K562 (cell line): ENCODE data around the gene ZFAND3. TPM values are rescaled to one million over a fixed set of nuclear protein-coding genes. Genes with fewer than 3 reads are reported as not detected.

Source experiments
- ATAC-seq: fragments of 200-7000 bp; cut with Tn5 transposase; 3 replicates; pipeline ENCODE4 v1.9.1; 2020; ENCODE audit warnings: moderate library complexity
- BruUV-seq: library from RNA; stranded (reverse); fragments of 400-500 nt; replicated peaks from 2 replicates; lab custom pipeline; 2021; lab: Mats Ljungman, UMichigan
- CTCF ChIA-PET: fragments of 300-600 bp; formaldehyde crosslinking; extraction: SDS; loops from one replicate; lab custom pipeline; 2021; ENCODE audit warnings: low intra/inter-chr PET ratio; lab: Yijun Ruan, JAX
- POLR2A ChIA-PET: fragments of 300-600, 350-650 bp; sonication (Branson Sonifier 250); formaldehyde crosslinking; extraction: SDS; loops from one replicate; lab custom pipeline; 2021; ENCODE audit warnings: antibody characterized with exemption, inconsistent platforms; lab: Yijun Ruan, JAX
- DNase-seq, 4 experiments: peaks; one replicate each; pipeline versions ENCODE4 v3.0.0 to v3.0.0-alpha.2; 2011 to 2018; ENCODE audit warnings: low spot score in 3 of 4, mixed read lengths in 3 of 4; ENCODE audit errors: extremely low read depth in 1 of 4
- FAIRE-seq: peaks from 2 replicates; lab custom pipeline; 2011; peaks lifted over from hg19 to GRCh38; lab: Jason Lieb, UNC
- H2AFZ ChIP-seq: 2 replicates; pipeline ENCODE4 v1.6.0; 2011; ENCODE audit warnings: low read depth, low read length, control low read depth, inconsistent platforms
- H3K27ac ChIP-seq: fragments of 200-600 bp; 3 replicates; pipeline ENCODE4 v1.8.0; 2011; ENCODE audit warnings: low read depth, mild to moderate bottlenecking, control low read depth, inconsistent platforms, low read length, moderate library complexity, mixed read lengths; ENCODE audit errors: extremely low read depth
- H3K27me3 ChIP-seq, 2 experiments: fragments of 300-600 bp in 1 of 2; 2 replicates in 1 of 2; 3 replicates in 1 of 2; pipeline versions ENCODE4 v1.6.0 to v1.8.0; 2011; ENCODE audit warnings: inconsistent platforms in 2 of 2, low read length in 2 of 2, mild to moderate bottlenecking in 1 of 2, mixed read lengths in 1 of 2, moderate library complexity in 1 of 2; ENCODE audit not compliant: control insufficient read depth in 2 of 2, insufficient read depth in 2 of 2
- H3K36me3 ChIP-seq: fragments of 300-600 bp; 3 replicates; pipeline ENCODE4 v1.8.0; 2011; ENCODE audit warnings: mild to moderate bottlenecking, low read length, inconsistent platforms; ENCODE audit not compliant: control insufficient read depth, insufficient read depth
- H3K4me1 ChIP-seq, 2 experiments: fragments of 200-600 bp in 1 of 2; replicated peaks in 1 of 2; 2 replicates in 1 of 2; 3 replicates in 1 of 2; pipeline versions ENCODE4 v1.5.1 to v1.8.0; 2011; ENCODE audit warnings: inconsistent platforms in 2 of 2, low read length in 2 of 2, mild to moderate bottlenecking in 1 of 2, mixed read lengths in 1 of 2, moderate library complexity in 1 of 2; ENCODE audit not compliant: control insufficient read depth in 2 of 2, insufficient read depth in 2 of 2
- H3K4me2 ChIP-seq: 2 replicates; pipeline ENCODE4 v1.6.1; 2011; ENCODE audit warnings: low read length, control low read depth, inconsistent platforms, mixed read lengths; ENCODE audit not compliant: insufficient read depth
- H3K4me3 ChIP-seq: fragments of 200-600 bp; sonication (generic), shearing (Covaris generic); 2 replicates; pipeline ENCODE4 v1.5.1; 2016; ENCODE audit warnings: control low read depth, inconsistent platforms
- H3K79me2 ChIP-seq: fragments of 200-600 bp; 3 replicates; pipeline ENCODE4 v1.8.0; 2011; ENCODE audit warnings: low read length, inconsistent platforms; ENCODE audit not compliant: control insufficient read depth, insufficient read depth
- H3K9ac ChIP-seq, 2 experiments: 2 replicates each; pipeline versions ENCODE4 v1.6.0 to v1.6.1; 2011; ENCODE audit warnings: low read depth in 2 of 2, low read length in 2 of 2, control low read depth in 1 of 2, inconsistent platforms in 1 of 2, mild to moderate bottlenecking in 1 of 2, mixed read lengths in 1 of 2; ENCODE audit not compliant: insufficient read depth in 1 of 2
- H3K9me1 ChIP-seq: one replicate; pipeline ENCODE4 v1.6.0; 2011; ENCODE audit warnings: inconsistent platforms, mild to moderate bottlenecking, low read length, moderate library complexity; ENCODE audit not compliant: control insufficient read depth, insufficient read depth
- H3K9me3 ChIP-seq: replicated peaks from 2 replicates; pipeline ENCODE4 v1.5.1; 2011; ENCODE audit warnings: low read depth, low read length, inconsistent platforms; ENCODE audit not compliant: control insufficient read depth, insufficient read depth
- H4K20me1 ChIP-seq: replicated peaks from 2 replicates; pipeline ENCODE4 v1.6.1; 2011; ENCODE audit warnings: low read length, inconsistent platforms, mixed read lengths; ENCODE audit not compliant: control insufficient read depth, insufficient read depth
- ATF7 ChIP-seq: fragments of 450-650 bp; IDR thresholded peaks from 2 replicates; pipeline ENCODE4 v1.7.1; 2014; ENCODE audit warnings: mild to moderate bottlenecking, moderate library complexity
- CBX5 ChIP-seq: IDR thresholded peaks from 2 replicates; pipeline ENCODE4 v1.6.1; 2014; ENCODE audit warnings: low read depth, borderline replicate concordance
- COPS2 ChIP-seq: fragments of 450-650 bp; conservative IDR thresholded peaks from 2 replicates; pipeline ENCODE4 v1.6.1; 2016; ENCODE audit warnings: mild to moderate bottlenecking, moderate library complexity
- ELF4 ChIP-seq: fragments of 450-650 bp; formaldehyde crosslinking; IDR thresholded peaks from 2 replicates; pipeline ENCODE4 v1.4.0; 2022; ENCODE audit warnings: missing genetic modification characterization
- HBP1 ChIP-seq: fragments of 450-650 bp; formaldehyde crosslinking; IDR thresholded peaks from 2 replicates; pipeline ENCODE4 v1.4.0; 2022; ENCODE audit warnings: missing genetic modification characterization
- HMBOX1 ChIP-seq: sonication (generic); IDR thresholded peaks from 2 replicates; pipeline ENCODE4 v1.6.1; 2016
- ILF3 ChIP-seq: fragments of 450-650 bp; IDR thresholded peaks from 2 replicates; pipeline ENCODE4 v1.6.1; 2018; ENCODE audit warnings: antibody characterized with exemption, mild to moderate bottlenecking, moderate library complexity, borderline replicate concordance
- JUNB ChIP-seq: fragments of 450-650 bp; formaldehyde crosslinking; conservative IDR thresholded peaks from 2 replicates; pipeline ENCODE4 v1.4.0; 2020; ENCODE audit warnings: mild to moderate bottlenecking
- MAZ ChIP-seq, 2 experiments: fragments of 450-650 bp in 1 of 2; sonication (generic) in 1 of 2; formaldehyde crosslinking; IDR thresholded peaks in 1 of 2; conservative IDR thresholded peaks in 1 of 2; 2 replicates each; pipeline versions ENCODE4 v1.4.0 to v1.5.0; 2020; ENCODE audit warnings: mild to moderate bottlenecking in 1 of 2, missing genetic modification reagents in 1 of 2
- PCBP2 ChIP-seq: fragments of 200-400 bp; formaldehyde crosslinking; IDR thresholded peaks from 2 replicates; pipeline ENCODE4 v1.6.1; 2018; ENCODE audit warnings: low read length, low read depth, mild to moderate bottlenecking, moderate library complexity; ENCODE audit not compliant: poor library complexity, severe bottlenecking
- TCF7 ChIP-seq: sonication (generic); IDR thresholded peaks from 2 replicates; pipeline ENCODE4 v1.6.1; 2016; ENCODE audit warnings: antibody characterized with exemption, borderline replicate concordance
- ZC3H4 ChIP-seq: sonication (generic); formaldehyde crosslinking; IDR thresholded peaks from 2 replicates; pipeline ENCODE4 v1.9.0; 2021; ENCODE audit warnings: missing genetic modification reagents, borderline replicate concordance
- ZNF76 ChIP-seq: fragments of 250-450 bp; sonication (Bioruptor Pico); IDR thresholded peaks from 2 replicates; pipeline ENCODE4 v1.4.0; 2020; ENCODE audit warnings: mild to moderate bottlenecking, moderate library complexity, borderline replicate concordance
- WGBS: fragments of 100-300 bp; shearing (Covaris generic); methylation state at CpG from one replicate; pipeline ENCODE4 v1.1.6; 2016; ENCODE audit warnings: low coverage, mixed read lengths; ENCODE audit not compliant: insufficient coverage; ENCODE audit errors: missing lambda C conversion rate; 5-methylcytosine and 5-hydroxymethylcytosine counted together
- in situ Hi-C: fragments of 300-500 bp; cut with MboI; formaldehyde crosslinking; loops from 4 replicates; pipeline ENCODE4 v1.15.0; 2018; ENCODE audit warnings: inconsistent platforms, mixed read lengths
- intact Hi-C: fragments of 100-400 bp; cut with micrococcal nuclease; formaldehyde crosslinking; loops from 2 replicates; pipeline ENCODE4 v1.14.2; 2022
- polyA plus RNA-seq, 8 experiments: library from polyadenylated mRNA; depleted of rRNA in 4 of 8; stranded (reverse) in 5 of 8; unstranded in 3 of 8; fragments of >200 nt; fragmentation: Nextera tagmentation in 2 of 8; fragmentation: Illumina TruSeq in 1 of 8; extraction: Ambion mirVana in 2 of 8; extraction: Trizol in 1 of 8; gene quantifications; 2 replicates each; pipeline versions ENCODE4 v1.2.1 to v1.2.3, GENCODE V29; 2011 to 2014; ENCODE audit warnings: inconsistent platforms in 1 of 8, missing spikeins in 1 of 8
- total RNA-seq, 7 experiments: library from RNA; depleted of rRNA in 6 of 7; stranded (reverse); fragments of >200 nt in 6 of 7; fragmentation: Illumina TruSeq in 2 of 7; extraction: Trizol in 2 of 7; gene quantifications; 2 replicates each; pipeline versions ENCODE4 v1.2.1 to v1.2.3, GENCODE V29; 2011 to 2021; ENCODE audit warnings: low replicate concordance in 1 of 7

Gene ZFAND3
- total and polyA plus RNA-seq, 9 of the 15 experiments (the other 6 are each of a cell fraction or from before 2014, with no cell fraction given), result 0.81 to 26.6 (median 11.8) TPM

- FAIRE-seq, result no peak
- H3K27me3 ChIP-seq, result no peaks in the 10 kb centered on the region
- in situ Hi-C loops (no loop called here), intact Hi-C loops (no loop called here)
- TF ChIP-seq HBP1 (CRISPR knock-in tag), result 0 out of 2 replicates have a peak, but pooled peaks have one; percentile 32
- no peak for TF ChIP-seq ZC3H4 (CRISPR knock-in tag)
- ChIA-PET POLR2A (interaction anchor here (1.2 to 1.7 kb wide), 2 partner anchors 10 to 15 kb away, joined by 3 to 6 read pairs; no protein-coding TSS in a partner anchor), CTCF (no interaction called here)
- H3K9me3 ChIP-seq, result no peaks in the 10 kb centered on the region; the same call in 1 of the 2 replicates
- H2AFZ ChIP-seq, result no peak overlapping the region
- H3K9ac ChIP-seq, result no peak overlapping the region
- DNase-seq, result no peak
- ATAC-seq, result no peak
- H4K20me1 ChIP-seq, result peaks cover 34% of the 10 kb centered on the region; the same call in 1 of the 2 replicates
- peaks cover 0 to 7% of the 10 kb centered on the region in 2 experiments; a peak in 4 of 5 replicates for H3K4me1 ChIP-seq
- H3K27ac ChIP-seq, result no peak overlapping the region
- H3K9me1 ChIP-seq, result peaks cover 6% of the 10 kb centered on the region
- H3K79me2 ChIP-seq, result peaks cover 88% of the 10 kb centered on the region
- WGBS, result 57% methylated on average over 2 of the region's 2 CpGs
- H3K36me3 ChIP-seq, result peaks cover 2% of the 10 kb centered on the region; the same call in 1 of the 3 replicates
- no peak overlapping the region for H3K4me3 ChIP-seq
- no peak overlapping the region for H3K4me2 ChIP-seq
- no TSS peak for BruUV-seq
Measured at GRCh38 chr6:37830225-37830624, 10.7 kb downstream of the ZFAND3 start.

DNA sequence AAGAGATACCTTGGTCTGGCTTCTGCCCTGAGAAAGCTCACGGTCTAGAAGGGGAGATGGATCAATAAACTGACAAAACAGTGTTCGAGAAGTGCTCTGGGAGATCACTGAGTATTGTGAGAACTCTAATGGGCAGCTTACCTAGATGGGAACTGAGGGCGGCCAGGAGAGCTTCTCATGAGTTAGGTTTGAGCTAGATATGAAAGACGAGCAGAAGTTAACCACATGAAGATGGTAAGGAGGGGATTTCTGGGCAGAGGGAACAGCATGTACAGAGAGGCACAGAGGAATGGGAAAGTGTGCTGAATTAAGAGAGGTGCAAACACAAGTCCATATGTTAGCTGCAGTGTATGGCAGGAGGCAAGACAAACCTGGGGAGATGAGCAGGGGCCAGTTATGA, 11.9 kb downstream of the ZFAND3 start:
- WGBS, result 69% methylated on average over 4 of the region's 4 CpGs
- Histone ChIP-seq H3K27me3 (no peaks in the 10 kb centered on the region), H3K4me3 (no peak overlapping the region), H4K20me1 (peaks cover 26% of the 10 kb centered on the region; the same call in 1 of the 2 replicates), H3K9ac (no peak overlapping the region), H3K4me1 (peaks cover 0 to 7% of the 10 kb centered on the region in 2 experiments; a peak in 4 of 5 replicates), H2AFZ (no peak overlapping the region), H3K79me2 (peaks cover 87% of the 10 kb centered on the region), H3K27ac (no peak overlapping the region), H3K9me1 (peaks cover 6% of the 10 kb centered on the region), H3K9me3 (no peaks in the 10 kb centered on the region; the same call in 1 of the 2 replicates), H3K36me3 (peaks cover 2% of the 10 kb centered on the region; the same call in 1 of the 3 replicates), H3K4me2 (no peak overlapping the region)
- POLR2A ChIA-PET, result interaction anchor here (1.2 to 1.7 kb wide), 4 partner anchors 9 to 14 kb away, joined by 3 to 14 read pairs (median 8); no protein-coding TSS in a partner anchor
- CTCF ChIA-PET, result no interaction called here
- in situ Hi-C loops (no loop called here), intact Hi-C loops (no loop called here)
- TF ChIP-seq COPS2, result no peak
- TF ChIP-seq ILF3, result no peak
- TF ChIP-seq CBX5, result no peak
- TF ChIP-seq ZNF76, result no peak
- no peak for TF ChIP-seq ATF7
- TF ChIP-seq MAZ (CRISPR knock-in tag; conservative IDR thresholded peaks at IDR 0.05 in 1 of 2, IDR thresholded peaks at IDR 0.05 in 1 of 2), result no peak
- TF ChIP-seq ELF4, result no peak
- TF ChIP-seq JUNB, result no peak
- TF ChIP-seq TCF7, result no peak
- no peak for TF ChIP-seq HMBOX1
- TF ChIP-seq PCBP2, result no peak
- no TSS peak for BruUV-seq
- no peak for DNase-seq
- FAIRE-seq, result no peak
- no peak; the same call in 2 of the 3 replicates for ATAC-seq
